GM12878 (cell line): ENCODE measurements around the gene PLK2. TPM values are rescaled to one million over a fixed set of nuclear protein-coding genes. Genes with fewer than 3 reads are reported as not detected.
A peak's percentile ranks its signal among the peaks of the same experiment; 100 is the strongest.

Source experiments
- BHLHE40 ChIP-seq, 2 experiments: fragments of 450-650 bp in 1 of 2; IDR thresholded peaks; 2 replicates each; pipeline ENCODE4 v1.6.1; 2011 to 2017; ENCODE audit warnings: low read depth in 2 of 2, borderline replicate concordance in 1 of 2, improper control_type of control experiment in 1 of 2, low read length in 1 of 2, mild to moderate bottlenecking in 1 of 2
- CHD1 ChIP-seq: IDR thresholded peaks from 2 replicates; pipeline ENCODE4 v1.6.1; 2012; ENCODE audit warnings: low read depth, low read length, improper control_type of control experiment
- DPF2 ChIP-seq: fragments of 450-650 bp; IDR thresholded peaks from 2 replicates; pipeline ENCODE4 v1.6.1; 2017; ENCODE audit warnings: mild to moderate bottlenecking
- NR2F1 ChIP-seq: fragments of 450-650 bp; conservative IDR thresholded peaks from 2 replicates; pipeline ENCODE4 v1.6.1; 2017; ENCODE audit warnings: mild to moderate bottlenecking
- RCOR1 ChIP-seq: conservative IDR thresholded peaks from 2 replicates; pipeline ENCODE4 v1.6.1; 2012; ENCODE audit warnings: low read depth, low read length, improper control_type of control experiment
- SPI1 ChIP-seq: IDR thresholded peaks from 2 replicates; pipeline ENCODE4 v1.6.1; 2011; ENCODE audit warnings: low read depth, mild to moderate bottlenecking, low read length, moderate library complexity, borderline replicate concordance; ENCODE audit not compliant: insufficient read depth
- YY1 ChIP-seq: IDR thresholded peaks from 2 replicates; pipeline ENCODE4 v1.6.1; 2011; ENCODE audit warnings: low read depth, mild to moderate bottlenecking, low read length
- ZBED1 ChIP-seq: IDR thresholded peaks from 2 replicates; pipeline ENCODE4 v1.6.1; 2016; ENCODE audit warnings: borderline replicate concordance
- polyA plus RNA-seq, 11 experiments: library from polyadenylated mRNA; depleted of rRNA in 4 of 11; unstranded in 6 of 11; stranded (reverse) in 5 of 11; fragments of >200 nt; fragmentation: Nextera tagmentation in 4 of 11; fragmentation: Illumina TruSeq in 1 of 11; extraction: Ambion mirVana in 4 of 11; extraction: Trizol in 1 of 11; gene quantifications; 1 replicate in 1 of 11; 2 replicates in 10 of 11; pipeline versions ENCODE4 v1.2.1 to v1.2.3, GENCODE V29; 2011 to 2016; ENCODE audit warnings: inconsistent platforms in 2 of 11, missing spikeins in 2 of 11, low read depth in 1 of 11
- total RNA-seq, 4 experiments: library from RNA; depleted of rRNA in 3 of 4; stranded (reverse); fragments of >200 nt in 3 of 4; fragmentation: Illumina TruSeq in 1 of 4; extraction: Trizol in 1 of 4; gene quantifications; 2 replicates each; pipeline versions ENCODE4 v1.2.1 to v1.2.3, GENCODE V29; 2013 to 2021
- TF ChIP-seq, protein P1 (sequence below): fragments of 450-650 bp; IDR thresholded peaks from 2 replicates; pipeline ENCODE4 v1.6.1; 2017; ENCODE audit warnings: mild to moderate bottlenecking, low read depth, inconsistent platforms; ENCODE audit not compliant: poor library complexity, severe bottlenecking
- TF ChIP-seq, protein P2 (sequence below): fragments of 450-650 bp; IDR thresholded peaks from 2 replicates; pipeline ENCODE4 v1.6.1; 2016; ENCODE audit warnings: mild to moderate bottlenecking, moderate library complexity, borderline replicate concordance

Gene PLK2
- total and polyA plus RNA-seq, 10 of the 15 experiments (the other 5 are each of a cell fraction or from before 2014, with no cell fraction given): 0.07 to 3.9 (median 0.52) TPM

DNA sequence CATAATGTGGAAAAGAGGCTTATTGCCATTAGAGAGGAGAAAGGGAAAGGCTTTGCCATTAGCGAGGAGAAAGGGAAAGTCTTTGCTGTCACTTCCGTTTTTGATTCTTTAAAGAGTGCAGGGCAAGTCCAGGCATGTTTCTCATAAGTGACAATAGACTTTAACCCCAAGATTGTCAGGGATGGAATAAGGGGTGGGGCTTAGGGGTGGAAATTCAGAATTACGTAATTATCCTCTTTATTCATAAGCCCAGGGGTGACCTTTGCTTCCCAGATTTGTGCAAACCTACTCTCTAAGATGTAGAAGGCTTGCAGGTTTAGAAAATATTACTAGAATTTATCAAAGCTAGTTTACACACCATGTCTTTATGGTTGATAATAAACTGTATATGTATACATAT, 2.3 kb upstream of the PLK2 start (continued):
- TF ChIP-seq DPF2 (0 out of 2 replicates have a peak, but pooled peaks have one; percentile 44), NR2F1 (0 out of 2 replicates have a peak, but pooled peaks have one; percentile 11), YY1 (no peak), SPI1 (peak; percentile 61; the same call in 1 of the 2 replicates), BHLHE40 (IDR thresholded peaks at IDR 0.05; ENCODE audit: borderline replicate concordance in 1 of 2, low read depth in 2 of 2, low read length in 1 of 2) (0 out of 4 replicates have a peak, but pooled peaks of 1 of the 2 experiments have one; percentile 12), RCOR1 (no peak), CHD1 (peak; percentile 62; the same call in 1 of the 2 replicates), ZBED1 (no peak)
- TF ChIP-seq, protein P1, sequence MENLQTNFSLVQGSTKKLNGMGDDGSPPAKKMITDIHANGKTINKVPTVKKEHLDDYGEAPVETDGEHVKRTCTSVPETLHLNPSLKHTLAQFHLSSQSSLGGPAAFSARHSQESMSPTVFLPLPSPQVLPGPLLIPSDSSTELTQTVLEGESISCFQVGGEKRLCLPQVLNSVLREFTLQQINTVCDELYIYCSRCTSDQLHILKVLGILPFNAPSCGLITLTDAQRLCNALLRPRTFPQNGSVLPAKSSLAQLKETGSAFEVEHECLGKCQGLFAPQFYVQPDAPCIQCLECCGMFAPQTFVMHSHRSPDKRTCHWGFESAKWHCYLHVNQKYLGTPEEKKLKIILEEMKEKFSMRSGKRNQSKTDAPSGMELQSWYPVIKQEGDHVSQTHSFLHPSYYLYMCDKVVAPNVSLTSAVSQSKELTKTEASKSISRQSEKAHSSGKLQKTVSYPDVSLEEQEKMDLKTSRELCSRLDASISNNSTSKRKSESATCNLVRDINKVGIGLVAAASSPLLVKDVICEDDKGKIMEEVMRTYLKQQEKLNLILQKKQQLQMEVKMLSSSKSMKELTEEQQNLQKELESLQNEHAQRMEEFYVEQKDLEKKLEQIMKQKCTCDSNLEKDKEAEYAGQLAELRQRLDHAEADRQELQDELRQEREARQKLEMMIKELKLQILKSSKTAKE: peak; percentile 52
- TF ChIP-seq, protein P2, sequence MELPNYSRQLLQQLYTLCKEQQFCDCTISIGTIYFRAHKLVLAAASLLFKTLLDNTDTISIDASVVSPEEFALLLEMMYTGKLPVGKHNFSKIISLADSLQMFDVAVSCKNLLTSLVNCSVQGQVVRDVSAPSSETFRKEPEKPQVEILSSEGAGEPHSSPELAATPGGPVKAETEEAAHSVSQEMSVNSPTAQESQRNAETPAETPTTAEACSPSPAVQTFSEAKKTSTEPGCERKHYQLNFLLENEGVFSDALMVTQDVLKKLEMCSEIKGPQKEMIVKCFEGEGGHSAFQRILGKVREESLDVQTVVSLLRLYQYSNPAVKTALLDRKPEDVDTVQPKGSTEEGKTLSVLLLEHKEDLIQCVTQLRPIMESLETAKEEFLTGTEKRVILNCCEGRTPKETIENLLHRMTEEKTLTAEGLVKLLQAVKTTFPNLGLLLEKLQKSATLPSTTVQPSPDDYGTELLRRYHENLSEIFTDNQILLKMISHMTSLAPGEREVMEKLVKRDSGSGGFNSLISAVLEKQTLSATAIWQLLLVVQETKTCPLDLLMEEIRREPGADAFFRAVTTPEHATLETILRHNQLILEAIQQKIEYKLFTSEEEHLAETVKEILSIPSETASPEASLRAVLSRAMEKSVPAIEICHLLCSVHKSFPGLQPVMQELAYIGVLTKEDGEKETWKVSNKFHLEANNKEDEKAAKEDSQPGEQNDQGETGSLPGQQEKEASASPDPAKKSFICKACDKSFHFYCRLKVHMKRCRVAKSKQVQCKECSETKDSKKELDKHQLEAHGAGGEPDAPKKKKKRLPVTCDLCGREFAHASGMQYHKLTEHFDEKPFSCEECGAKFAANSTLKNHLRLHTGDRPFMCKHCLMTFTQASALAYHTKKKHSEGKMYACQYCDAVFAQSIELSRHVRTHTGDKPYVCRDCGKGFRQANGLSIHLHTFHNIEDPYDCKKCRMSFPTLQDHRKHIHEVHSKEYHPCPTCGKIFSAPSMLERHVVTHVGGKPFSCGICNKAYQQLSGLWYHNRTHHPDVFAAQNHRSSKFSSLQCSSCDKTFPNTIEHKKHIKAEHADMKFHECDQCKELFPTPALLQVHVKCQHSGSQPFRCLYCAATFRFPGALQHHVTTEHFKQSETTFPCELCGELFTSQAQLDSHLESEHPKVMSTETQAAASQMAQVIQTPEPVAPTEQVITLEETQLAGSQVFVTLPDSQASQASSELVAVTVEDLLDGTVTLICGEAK: peak; percentile 56
- TF ChIP-seq, all 136 proteins: peak for 17
